Right atrium auricular region (tissue), 2 donors: ENCODE measurements around the gene ENPP1. TPM values are rescaled to one million over a fixed set of nuclear protein-coding genes. Genes with fewer than 3 reads are reported as not detected.

ENCODE experiments used
- DNase-seq: peaks from one replicate; pipeline ENCODE4 v3.0.0-alpha.2; 2019; ENCODE audit warnings: low spot score
- H3K27ac ChIP-seq, 2 donors: fragments of 200-600 bp; sonication (generic); 1 replicate in 1 of 2; 2 replicates in 1 of 2; pipeline ENCODE4 v1.5.1; 2016 to 2019
- H3K27me3 ChIP-seq, 2 donors: fragments of 200-600 bp; sonication (generic); one replicate each; pipeline versions ENCODE4 v1.5.1 to v1.6.0; 2017 to 2019
- H3K36me3 ChIP-seq: fragments of 200-600 bp; sonication (generic); one replicate; pipeline ENCODE4 v1.5.1; 2016
- H3K4me1 ChIP-seq, 2 donors: fragments of 200-600 bp; sonication (generic); one replicate each; pipeline versions ENCODE4 v1.5.1 to v1.6.0; 2017 to 2019
- H3K4me3 ChIP-seq, 2 donors: fragments of 200-600 bp; sonication (generic); 1 replicate in 1 of 2; 2 replicates in 1 of 2; pipeline ENCODE4 v1.5.1; 2017 to 2019; ENCODE audit warnings: mild to moderate bottlenecking in 1 of 2, moderate library complexity in 1 of 2
- H3K9me3 ChIP-seq, 2 donors: fragments of 200-600 bp; sonication (generic); one replicate each; pipeline ENCODE4 v1.5.1; 2019
- total RNA-seq, 2 donors: library from RNA; depleted of rRNA; stranded (reverse); fragments of >200 nt; gene quantifications; one replicate each; pipeline ENCODE4 v1.1.0, GENCODE V29; 2016
- TF ChIP-seq, protein P1 (sequence below), 2 donors: fragments of 200-600 bp; sonication (generic); IDR thresholded peaks; one replicate each; pipeline ENCODE4 v1.5.1; 2019; ENCODE audit warnings: antibody characterized with exemption in 2 of 2

ENPP1 gene
- total RNA-seq, 2 donors from 2014 or later, result 3.4 to 5.5 TPM

DNA sequence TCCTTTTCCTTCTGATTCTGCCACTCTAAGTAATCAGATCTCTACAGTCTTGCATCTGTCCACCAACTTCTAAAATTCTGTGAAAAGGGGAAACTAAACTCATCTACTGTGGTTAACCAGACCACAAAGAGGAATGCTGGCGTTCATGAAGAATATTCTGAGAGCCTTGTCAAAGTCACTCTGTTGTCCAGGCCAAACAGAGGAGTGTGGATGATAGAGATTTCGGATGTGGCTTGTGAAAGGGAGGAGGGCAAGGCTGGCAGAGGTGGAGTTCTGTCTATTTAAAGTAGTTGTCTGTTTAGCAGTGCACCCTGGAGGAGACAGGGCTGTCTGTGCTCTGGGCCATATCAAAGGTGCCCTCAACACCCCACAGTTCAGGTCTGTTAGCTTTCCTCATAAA is 109.5 kb downstream of the ENPP1 start:
- H3K27me3 ChIP-seq, result no peaks in the 10 kb centered on the region
- H3K36me3 ChIP-seq, result no peaks in the 10 kb centered on the region
- peaks cover 0 to 7% of the 10 kb centered on the region in 2 donors for H3K9me3 ChIP-seq
- DNase-seq, result no peak
- TF ChIP-seq, protein P1, sequence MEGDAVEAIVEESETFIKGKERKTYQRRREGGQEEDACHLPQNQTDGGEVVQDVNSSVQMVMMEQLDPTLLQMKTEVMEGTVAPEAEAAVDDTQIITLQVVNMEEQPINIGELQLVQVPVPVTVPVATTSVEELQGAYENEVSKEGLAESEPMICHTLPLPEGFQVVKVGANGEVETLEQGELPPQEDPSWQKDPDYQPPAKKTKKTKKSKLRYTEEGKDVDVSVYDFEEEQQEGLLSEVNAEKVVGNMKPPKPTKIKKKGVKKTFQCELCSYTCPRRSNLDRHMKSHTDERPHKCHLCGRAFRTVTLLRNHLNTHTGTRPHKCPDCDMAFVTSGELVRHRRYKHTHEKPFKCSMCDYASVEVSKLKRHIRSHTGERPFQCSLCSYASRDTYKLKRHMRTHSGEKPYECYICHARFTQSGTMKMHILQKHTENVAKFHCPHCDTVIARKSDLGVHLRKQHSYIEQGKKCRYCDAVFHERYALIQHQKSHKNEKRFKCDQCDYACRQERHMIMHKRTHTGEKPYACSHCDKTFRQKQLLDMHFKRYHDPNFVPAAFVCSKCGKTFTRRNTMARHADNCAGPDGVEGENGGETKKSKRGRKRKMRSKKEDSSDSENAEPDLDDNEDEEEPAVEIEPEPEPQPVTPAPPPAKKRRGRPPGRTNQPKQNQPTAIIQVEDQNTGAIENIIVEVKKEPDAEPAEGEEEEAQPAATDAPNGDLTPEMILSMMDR (IDR thresholded peaks at IDR 0.05), result no peak
- no peak overlapping the region for H3K27ac ChIP-seq
- no peak overlapping the region for H3K4me3 ChIP-seq
- H3K4me1 ChIP-seq, result peaks cover 0 to 7% of the 10 kb centered on the region in 2 donors

DNA sequence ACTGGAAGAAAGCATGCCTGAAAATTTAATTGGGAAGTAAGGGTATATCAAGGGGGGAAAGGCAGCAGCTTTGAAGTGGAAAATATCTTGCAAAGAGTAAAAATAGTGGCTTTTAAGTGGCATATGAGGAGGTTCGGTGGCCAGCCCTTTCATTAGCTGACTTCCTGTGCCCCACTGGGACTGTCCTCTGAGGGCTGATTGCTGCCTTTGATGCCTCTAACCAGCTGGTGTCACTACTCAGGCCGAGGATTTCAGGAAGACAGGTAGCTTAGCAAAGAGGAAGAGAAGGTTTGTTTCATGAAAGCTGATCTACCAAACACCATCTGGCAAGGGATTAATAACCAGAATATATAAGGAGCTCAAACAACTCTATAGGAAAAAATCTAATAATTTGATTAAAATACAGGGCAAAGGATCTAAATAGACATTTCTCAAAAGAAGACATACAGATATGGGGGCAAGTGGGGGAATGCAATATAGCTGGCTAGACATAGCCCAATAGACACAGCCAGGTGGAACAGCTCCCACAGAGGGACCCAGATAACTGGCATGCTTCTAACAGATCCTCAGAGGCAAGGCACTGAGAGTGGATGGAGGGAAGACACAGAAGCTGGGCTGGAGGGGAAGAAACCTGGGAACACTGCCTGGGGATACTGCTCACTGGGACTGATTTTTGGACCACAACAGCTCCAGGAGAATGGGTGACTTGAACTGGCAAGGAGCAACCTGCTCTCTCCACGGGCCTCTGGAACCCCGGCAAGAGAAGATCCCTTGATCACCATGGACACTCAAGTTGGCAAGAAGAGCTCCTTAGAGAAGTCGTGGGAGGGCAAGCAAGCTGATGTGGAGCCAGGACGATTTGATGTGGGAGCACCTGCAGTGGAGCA is 110.2 kb downstream of the ENPP1 start:
- TF ChIP-seq, protein P1 (IDR thresholded peaks at IDR 0.05), result no peak
- Histone ChIP-seq H3K9me3 (peaks cover 0 to 8% of the 10 kb centered on the region in 2 donors), H3K4me3 (no peak overlapping the region), H3K36me3 (no peaks in the 10 kb centered on the region), H3K27me3 (no peaks in the 10 kb centered on the region), H3K4me1 (peaks cover 0 to 7% of the 10 kb centered on the region in 2 donors), H3K27ac (no peak overlapping the region)
- DNase-seq, result no peak

DNA sequence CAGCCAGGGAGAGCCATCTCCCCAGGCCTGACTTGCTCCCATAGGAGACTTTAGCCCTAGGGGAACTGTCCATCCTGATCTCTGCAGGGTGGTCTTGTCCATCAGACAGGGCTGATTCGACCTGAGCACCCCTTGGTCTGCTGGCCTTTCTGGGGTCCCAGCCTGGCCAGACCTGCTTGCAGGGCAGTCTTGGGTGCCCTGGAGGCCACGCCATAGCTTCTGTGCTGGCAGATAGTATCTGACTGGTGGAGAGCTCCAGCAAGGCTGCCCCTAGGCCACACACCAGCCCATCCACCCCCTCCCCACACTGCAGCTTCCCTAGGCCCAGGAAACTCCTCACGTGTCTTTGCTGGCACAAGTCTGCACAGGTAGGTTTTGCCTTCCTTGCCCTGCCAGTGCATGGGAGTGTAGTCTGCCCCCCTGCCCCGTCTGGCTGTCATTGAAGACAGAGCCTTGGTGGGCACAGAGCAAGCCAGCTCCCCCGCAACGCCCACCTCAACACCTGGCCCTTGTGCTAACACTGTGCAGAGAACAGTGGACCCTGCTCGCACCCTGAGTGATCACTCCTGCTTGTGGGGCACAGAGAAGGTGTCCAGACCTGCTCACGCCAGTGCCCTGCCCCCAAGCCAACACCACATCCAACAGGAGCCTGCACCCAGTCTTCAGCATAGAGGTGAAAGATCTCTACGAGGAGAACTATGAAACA is 111.0 kb downstream of the ENPP1 start:
- TF ChIP-seq, protein P1 (IDR thresholded peaks at IDR 0.05), result no peak
- Histone ChIP-seq H3K27ac (no peak overlapping the region), H3K4me1 (peaks cover 0 to 7% of the 10 kb centered on the region in 2 donors), H3K9me3 (peaks cover 0 to 15% of the 10 kb centered on the region in 2 donors), H3K27me3 (no peaks in the 10 kb centered on the region), H3K36me3 (no peaks in the 10 kb centered on the region), H3K4me3 (no peak overlapping the region)
- no peak for DNase-seq

DNA sequence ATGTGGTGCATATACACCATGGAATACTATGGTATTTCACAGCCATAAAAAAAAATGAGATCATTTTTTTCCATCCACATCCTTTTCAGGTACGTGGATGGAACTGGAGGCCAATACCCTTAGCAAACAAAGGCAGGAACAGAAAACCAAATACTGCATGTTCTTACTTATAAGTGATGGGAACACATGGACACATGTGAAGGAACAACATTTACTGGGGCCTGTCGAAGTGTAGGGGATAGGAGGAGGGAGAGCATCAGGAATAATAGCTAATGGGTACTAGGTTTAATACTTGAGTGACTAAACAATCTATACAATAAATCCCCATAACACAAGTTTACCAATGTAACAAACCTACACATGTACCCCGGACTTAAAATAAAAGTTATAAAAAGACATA is 112.8 kb downstream of the ENPP1 start:
- Histone ChIP-seq H3K4me3 (no peak overlapping the region), H3K27ac (no peak overlapping the region), H3K9me3 (peaks cover 0 to 16% of the 10 kb centered on the region in 2 donors), H3K4me1 (no peaks in the 10 kb centered on the region), H3K27me3 (no peaks in the 10 kb centered on the region), H3K36me3 (no peaks in the 10 kb centered on the region)
- no peak for DNase-seq
- TF ChIP-seq, protein P1 (IDR thresholded peaks at IDR 0.05), result no peak

DNA sequence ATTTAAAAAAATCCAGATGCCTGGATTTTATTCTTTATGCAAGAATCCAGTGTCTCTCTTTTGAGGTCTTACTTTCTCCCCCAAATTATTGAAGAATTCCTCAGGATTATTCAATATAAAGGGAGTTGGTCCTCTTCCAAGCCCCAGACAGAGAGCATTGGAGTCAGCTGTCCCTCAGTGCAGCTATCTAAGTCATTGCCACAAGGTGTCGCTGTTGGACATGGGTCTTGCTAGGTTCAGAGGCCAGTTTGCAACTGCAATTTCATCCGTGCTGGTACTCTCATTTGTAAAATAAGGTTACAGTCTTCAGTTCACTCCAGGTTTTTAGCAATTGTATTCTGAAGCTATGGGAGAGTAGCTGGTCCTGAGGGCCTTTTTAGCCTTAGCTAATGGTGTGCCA is 115.5 kb downstream of the ENPP1 start:
- Histone ChIP-seq H3K4me1 (no peaks in the 10 kb centered on the region), H3K27me3 (no peaks in the 10 kb centered on the region), H3K4me3 (no peak overlapping the region), H3K27ac (no peak overlapping the region), H3K36me3 (no peaks in the 10 kb centered on the region), H3K9me3 (peaks cover 0 to 16% of the 10 kb centered on the region in 2 donors)
- TF ChIP-seq, protein P1 (IDR thresholded peaks at IDR 0.05), result peak in 1 of 2 donors; percentile 65
- no peak for DNase-seq
